Cardiac fibroblast (primary cell): ENCODE data around the gene KDM5C.

Experiments
- DNase-seq, 2 donors: peaks; one replicate each; pipeline versions ENCODE4 v3.0.0 to v3.0.0-alpha.2; 2010; ENCODE audit warnings: low read depth in 2 of 2
- H3K4me3 ChIP-seq, 2 donors: replicated peaks in 1 of 2; 1 replicate in 1 of 2; 2 replicates in 1 of 2; pipeline ENCODE4 v1.5.1; 2011; ENCODE audit warnings: low read depth in 2 of 2, low read length in 2 of 2, mild to moderate bottlenecking in 2 of 2, moderate library complexity in 1 of 2
- TF ChIP-seq, protein P1 (sequence below): IDR thresholded peaks from one replicate; pipeline ENCODE4 v1.5.1; 2011; ENCODE audit warnings: low read depth, mild to moderate bottlenecking, low read length, inconsistent platforms

The KDM5C gene

DNA sequence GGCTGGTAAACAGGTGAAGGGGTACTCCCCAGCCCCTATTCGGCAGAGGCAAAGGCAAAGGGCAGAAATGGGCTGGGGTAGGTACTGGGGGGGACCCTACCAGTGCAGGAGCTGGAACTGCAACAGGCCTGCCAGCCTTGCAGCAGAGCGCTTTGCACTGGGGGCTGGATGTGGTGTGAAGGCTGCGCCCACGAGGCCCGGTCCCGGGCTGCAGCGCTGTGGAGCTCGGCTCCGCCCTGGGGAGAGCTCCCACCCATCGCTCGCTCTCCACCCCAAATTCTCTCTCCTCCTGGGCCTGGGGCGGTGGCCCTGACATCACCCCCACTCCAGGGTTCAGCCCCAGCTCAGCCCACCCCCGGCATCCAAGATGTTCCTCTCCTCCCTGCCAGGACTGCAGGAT lies 32.2 kb upstream of the KDM5C start:
- TF ChIP-seq, protein P1, sequence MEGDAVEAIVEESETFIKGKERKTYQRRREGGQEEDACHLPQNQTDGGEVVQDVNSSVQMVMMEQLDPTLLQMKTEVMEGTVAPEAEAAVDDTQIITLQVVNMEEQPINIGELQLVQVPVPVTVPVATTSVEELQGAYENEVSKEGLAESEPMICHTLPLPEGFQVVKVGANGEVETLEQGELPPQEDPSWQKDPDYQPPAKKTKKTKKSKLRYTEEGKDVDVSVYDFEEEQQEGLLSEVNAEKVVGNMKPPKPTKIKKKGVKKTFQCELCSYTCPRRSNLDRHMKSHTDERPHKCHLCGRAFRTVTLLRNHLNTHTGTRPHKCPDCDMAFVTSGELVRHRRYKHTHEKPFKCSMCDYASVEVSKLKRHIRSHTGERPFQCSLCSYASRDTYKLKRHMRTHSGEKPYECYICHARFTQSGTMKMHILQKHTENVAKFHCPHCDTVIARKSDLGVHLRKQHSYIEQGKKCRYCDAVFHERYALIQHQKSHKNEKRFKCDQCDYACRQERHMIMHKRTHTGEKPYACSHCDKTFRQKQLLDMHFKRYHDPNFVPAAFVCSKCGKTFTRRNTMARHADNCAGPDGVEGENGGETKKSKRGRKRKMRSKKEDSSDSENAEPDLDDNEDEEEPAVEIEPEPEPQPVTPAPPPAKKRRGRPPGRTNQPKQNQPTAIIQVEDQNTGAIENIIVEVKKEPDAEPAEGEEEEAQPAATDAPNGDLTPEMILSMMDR = no peak
- no peak for DNase-seq
- no peak overlapping the region for H3K4me3 ChIP-seq

DNA sequence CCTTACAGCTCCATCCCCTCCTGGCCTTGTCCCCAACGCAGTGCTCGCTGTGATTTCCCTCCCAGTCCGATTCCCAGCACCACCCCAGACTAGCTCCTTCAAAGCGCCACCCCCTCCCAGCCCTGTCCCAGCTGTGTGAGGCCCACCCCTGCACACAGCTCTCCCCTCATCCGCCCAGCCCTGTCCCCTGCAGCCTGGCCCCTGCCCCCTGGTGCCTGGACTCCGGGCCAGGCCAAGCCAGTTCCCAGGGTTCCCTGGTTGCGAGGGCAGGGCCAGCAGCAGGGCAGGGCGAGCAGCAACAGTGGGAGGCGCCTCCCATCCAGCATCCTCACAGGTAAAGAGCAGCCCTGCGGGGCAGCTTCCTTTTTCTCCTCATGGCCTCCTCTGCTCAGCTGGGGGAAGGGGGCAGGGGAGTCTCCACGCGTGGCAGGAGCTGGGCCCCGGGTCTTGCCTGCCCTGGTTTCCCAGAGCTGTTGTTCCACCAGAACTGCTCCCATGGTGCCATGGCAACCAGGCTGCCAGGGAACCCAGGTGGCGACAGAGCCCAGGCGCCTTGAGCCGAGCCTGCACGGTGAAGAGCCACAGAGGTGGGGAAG lies 31.5 kb upstream of the KDM5C start:
- TF ChIP-seq, protein P1 = no peak
- no peak for DNase-seq
- no peak overlapping the region for H3K4me3 ChIP-seq

DNA sequence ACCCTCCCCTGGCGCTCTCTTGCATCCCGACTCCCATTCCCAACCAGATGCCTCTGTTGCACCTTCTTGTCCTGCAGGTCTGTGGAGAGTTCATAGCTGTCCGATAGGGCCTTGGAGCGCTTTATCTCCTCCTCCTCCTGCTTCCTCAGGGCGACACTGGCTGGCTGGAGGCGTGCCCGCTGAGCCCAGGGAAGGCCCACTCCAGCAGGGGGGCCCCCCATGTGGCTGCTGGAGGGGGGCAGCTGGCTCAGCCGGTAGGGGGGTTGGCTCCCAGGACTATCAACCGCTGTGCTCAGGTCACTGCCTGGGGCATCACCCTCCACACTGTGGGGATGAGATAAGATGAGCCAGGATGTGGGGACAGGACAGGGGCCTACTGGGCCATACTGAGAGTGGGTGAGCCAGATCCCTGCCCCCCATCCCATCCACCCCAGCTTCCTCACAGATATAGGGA lies 30.8 kb upstream of the KDM5C start:
- TF ChIP-seq, protein P1 = no peak
- no peak for DNase-seq

DNA sequence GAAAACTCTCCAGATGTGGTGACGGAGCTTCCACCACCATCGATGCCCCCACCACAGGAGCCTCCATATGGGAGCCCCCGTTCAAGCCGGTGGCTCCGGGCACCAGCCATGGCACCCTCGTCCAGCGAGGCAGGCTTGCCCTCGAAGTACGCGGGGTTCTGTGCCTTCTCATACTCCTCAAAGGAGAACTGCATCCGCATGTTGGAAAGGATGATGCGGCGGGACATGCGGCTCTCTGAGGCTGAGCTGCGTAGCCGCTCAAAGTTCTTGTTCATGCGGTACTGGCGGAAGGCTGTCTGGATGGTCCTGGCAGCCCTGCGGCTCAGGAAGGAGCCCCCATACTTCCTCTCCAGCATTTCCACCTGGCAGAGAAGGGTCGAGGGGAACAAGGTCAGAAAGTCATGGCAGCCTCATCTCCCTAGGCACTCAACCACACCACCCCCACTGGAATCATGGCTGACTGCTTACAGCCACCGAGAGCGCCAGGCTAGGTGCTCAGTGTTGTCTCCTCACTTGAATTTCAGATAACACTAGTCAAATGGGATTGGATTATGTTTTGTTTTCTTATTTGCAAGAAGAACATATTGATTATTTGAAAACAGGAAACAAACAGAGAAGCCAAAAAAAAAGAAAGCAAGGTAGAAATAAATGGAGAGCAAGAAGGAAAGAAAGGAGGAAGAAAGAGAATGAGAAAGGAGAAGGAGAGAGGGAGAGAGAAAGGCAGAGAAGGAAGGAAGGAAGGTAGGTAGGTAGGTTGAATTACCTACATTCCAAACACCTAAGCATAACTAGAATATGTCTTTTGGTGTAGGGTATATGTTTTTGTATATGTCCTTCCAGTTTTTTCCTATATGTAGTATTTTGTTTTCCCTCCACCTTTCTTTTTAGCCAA lies 29.8 kb upstream of the KDM5C start:
- TF ChIP-seq, protein P1 = no peak
- no peak for DNase-seq

More for the DNA sequence above, 30.8 kb upstream of the KDM5C start:
- H3K4me3 ChIP-seq = no peak overlapping the region

DNA sequence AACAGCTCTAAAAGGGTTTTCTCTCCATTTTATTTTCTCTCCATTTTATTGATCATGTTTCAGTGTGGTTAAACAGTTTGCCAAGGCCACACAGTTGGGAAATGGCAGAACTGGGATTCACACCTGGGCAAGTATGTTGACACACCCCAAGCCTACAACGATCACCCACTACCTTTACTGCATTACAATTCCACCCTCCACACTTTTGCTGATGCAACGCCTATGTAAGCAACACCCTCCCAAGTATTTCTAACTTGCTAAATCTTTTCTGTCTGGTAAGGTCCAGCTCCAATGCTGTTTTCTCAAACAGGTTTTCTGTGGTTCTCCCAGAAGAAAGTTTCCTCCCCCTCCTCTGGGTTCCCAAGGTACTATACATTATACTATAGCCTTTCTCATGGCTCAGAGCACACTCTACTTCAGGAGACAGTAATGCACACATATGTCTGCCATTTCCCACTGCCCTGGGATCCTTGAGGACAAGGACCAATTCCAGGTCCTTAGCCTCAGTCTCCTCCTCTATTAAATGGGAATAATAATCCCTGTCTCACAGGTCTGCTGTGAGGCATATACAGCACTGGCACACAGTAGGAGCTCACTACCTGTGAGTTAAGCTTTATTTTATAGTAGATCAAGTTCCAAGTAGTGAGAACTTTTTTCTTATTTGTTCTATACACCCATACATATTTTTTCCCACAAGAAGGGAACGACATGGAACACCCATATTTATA lies 28.4 kb upstream of the KDM5C start:
- DNase-seq = no peak
- no peak overlapping the region for H3K4me3 ChIP-seq
- TF ChIP-seq, protein P1 = no peak

More for the DNA sequence above, 29.8 kb upstream of the KDM5C start:
- no peak overlapping the region for H3K4me3 ChIP-seq

DNA sequence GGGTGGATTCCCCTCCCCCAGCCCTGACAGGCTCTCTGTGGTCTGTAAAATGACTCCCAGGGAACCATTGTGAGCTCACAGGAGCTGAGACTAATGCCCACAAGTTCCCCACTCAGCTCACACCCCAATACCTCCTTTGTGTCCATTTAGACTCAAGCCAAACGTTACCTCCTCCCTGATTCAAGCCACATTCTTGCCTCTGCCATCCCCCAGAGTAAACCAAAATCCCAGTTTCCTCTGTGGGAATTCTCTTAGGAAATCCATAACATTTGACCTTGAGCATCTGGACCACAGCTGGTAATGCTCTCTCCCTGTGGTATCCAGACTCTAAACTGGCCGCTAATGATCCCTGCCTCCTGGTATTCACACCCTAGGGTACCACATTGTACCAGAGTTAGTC lies 26.3 kb upstream of the KDM5C start:
- no peak overlapping the region for H3K4me3 ChIP-seq
- no peak for DNase-seq
- TF ChIP-seq, protein P1 = no peak
